DMS114 treated with DMSO at 0.1 percent for 48 hours (cell line): Measurements from ENCODE around the gene TPD52L2.
"Not testable (repeated sequence)": the region's sequence is repeated elsewhere in the genome, so short reads cannot be mapped to it uniquely, and the experiment has no call there.

Experiments used
- DNase-seq: peaks from one replicate; lab custom pipeline; 2025; ENCODE audit not compliant: unreplicated experiment; lab: John Stamatoyannopoulos, UW

The TPD52L2 gene

GRCh38 chr20:63835021-63835858 lies 29.8 kb upstream of the TPD52L2 start:
- DNase-seq: no peak

GRCh38 chr20:63836458-63837344 lies 28.4 kb upstream of the TPD52L2 start:
- no peak for DNase-seq

- DNase-seq: no peak
These were observed 27.6 kb upstream of the TPD52L2 start for GRCh38 chr20:63837479-63837878.

- no peak for DNase-seq
These were observed 25.4 kb upstream of the TPD52L2 start for GRCh38 chr20:63839620-63840019.

GRCh38 chr20:63840405-63840828 lies 24.7 kb upstream of the TPD52L2 start:
- no peak for DNase-seq

GRCh38 chr20:63842258-63842657 lies 22.8 kb upstream of the TPD52L2 start:
- DNase-seq: no peak

GRCh38 chr20:63843222-63843621 lies 21.8 kb upstream of the TPD52L2 start:
- DNase-seq: no peak

- no peak for DNase-seq
These were observed 21.3 kb upstream of the TPD52L2 start for GRCh38 chr20:63843778-63844177.

GRCh38 chr20:63844511-63844991 lies 20.5 kb upstream of the TPD52L2 start:
- DNase-seq: no peak

GRCh38 chr20:63846128-63846771 lies 18.8 kb upstream of the TPD52L2 start:
- DNase-seq: no peak

- no peak for DNase-seq
These were observed 18.2 kb upstream of the TPD52L2 start for GRCh38 chr20:63846888-63847236.

- no peak for DNase-seq
These were observed 17.6 kb upstream of the TPD52L2 start for GRCh38 chr20:63847237-63848002.

- no peak for DNase-seq
These were observed 16.8 kb upstream of the TPD52L2 start for GRCh38 chr20:63848003-63848911.

GRCh38 chr20:63850689-63851547 lies 14.2 kb upstream of the TPD52L2 start:
- DNase-seq: no peak

GRCh38 chr20:63851548-63851943 lies 13.5 kb upstream of the TPD52L2 start:
- not testable (repeated sequence) for DNase-seq

GRCh38 chr20:63853733-63854068 lies 11.4 kb upstream of the TPD52L2 start:
- not testable (repeated sequence) for DNase-seq

- no peak for DNase-seq
These were observed 10.9 kb upstream of the TPD52L2 start for GRCh38 chr20:63854069-63854765.

GRCh38 chr20:63854766-63855362 lies 10.2 kb upstream of the TPD52L2 start:
- no peak for DNase-seq
